Smooth muscle cell (in vitro differentiated cells): ENCODE measurements around the gene IL36A. TPM values are rescaled to one million over a fixed set of nuclear protein-coding genes. Genes with fewer than 3 reads are reported as not detected.

Source experiments
- DNase-seq: peaks from one replicate; lab custom pipeline; 2025; ENCODE audit not compliant: unreplicated experiment; lab: John Stamatoyannopoulos, UW
- H2AFZ ChIP-seq: fragments of 200-600 bp; sonication (generic); 2 replicates; pipeline ENCODE4 v1.6.0; 2016; ENCODE audit warnings: antibody characterized with exemption, low read depth, mild to moderate bottlenecking
- H3F3A ChIP-seq: fragments of 200-600 bp; sonication (generic); 2 replicates; pipeline ENCODE4 v1.6.0; 2017; ENCODE audit warnings: antibody characterized with exemption, low read depth
- H3K27ac ChIP-seq: fragments of 200-600 bp; sonication (generic); 2 replicates; pipeline ENCODE4 v1.5.1; 2016; ENCODE audit warnings: low read depth, mild to moderate bottlenecking
- H3K27me3 ChIP-seq: fragments of 200-600 bp; sonication (generic); 2 replicates; pipeline ENCODE4 v1.6.1; 2016; ENCODE audit warnings: low read depth, mild to moderate bottlenecking
- H3K36me3 ChIP-seq: fragments of 200-600 bp; sonication (generic); 2 replicates; pipeline ENCODE4 v1.5.1; 2016; ENCODE audit warnings: low read depth
- H3K4me1 ChIP-seq: fragments of 200-600 bp; sonication (generic); 2 replicates; pipeline ENCODE4 v1.5.1; 2016; ENCODE audit warnings: low read depth
- H3K4me2 ChIP-seq: fragments of 200-600 bp; sonication (generic); 2 replicates; pipeline ENCODE4 v1.6.0; 2016; ENCODE audit warnings: mild to moderate bottlenecking
- H3K4me3 ChIP-seq: fragments of 200-600 bp; sonication (generic); 2 replicates; pipeline ENCODE4 v1.5.1; 2016; ENCODE audit warnings: mild to moderate bottlenecking
- H3K79me2 ChIP-seq: fragments of 200-600 bp; sonication (generic); 2 replicates; pipeline ENCODE4 v1.6.0; 2016; ENCODE audit warnings: low read depth, mild to moderate bottlenecking
- H3K9ac ChIP-seq: fragments of 200-600 bp; sonication (generic); 2 replicates; pipeline ENCODE4 v1.6.0; 2016; ENCODE audit warnings: low read depth
- H3K9me3 ChIP-seq: fragments of 200-600 bp; sonication (generic); replicated peaks from 2 replicates; pipeline ENCODE4 v1.5.1; 2016; ENCODE audit warnings: low read depth
- H4K20me1 ChIP-seq: fragments of 200-600 bp; sonication (generic); 2 replicates; pipeline ENCODE4 v1.6.0; 2016; ENCODE audit warnings: low read depth
- CTCF ChIP-seq: fragments of 200-600 bp; sonication (generic); IDR thresholded peaks from 2 replicates; pipeline ENCODE4 v1.5.1; 2017; ENCODE audit warnings: borderline replicate concordance, mild to moderate bottlenecking, antibody characterized with exemption; ENCODE audit not compliant: insufficient read depth, poor library complexity, severe bottlenecking
- WGBS: methylation state at CpG from one replicate; pipeline ENCODE4 v1.1.7; 2016; ENCODE audit warnings: low lambda C conversion rate; 5-methylcytosine and 5-hydroxymethylcytosine counted together
- polyA plus RNA-seq: library from polyadenylated mRNA; unstranded; fragments of >200 nt; fragmentation: Nextera tagmentation; extraction: Ambion mirVana; gene quantifications from 2 replicates; pipeline ENCODE4 v1.2.1, GENCODE V29; 2016
- small RNA-seq: library from RNA; depleted of rRNA; stranded (forward); fragments of <200 nt; gene quantifications from one replicate; pipeline ENCODE3, GENCODE V24; 2014
- total RNA-seq: library from RNA; depleted of rRNA; stranded (reverse); fragments of >200 nt; gene quantifications from 2 replicates; pipeline ENCODE4 v1.2.3, GENCODE V29; 2014

Gene IL36A
- total and polyA plus RNA-seq, 2 experiments from 2014 or later, result not detected

GRCh38 chr2:113054066-113054465, 48.8 kb downstream of the IL36A start:
- Histone ChIP-seq H3K4me3 (no peak overlapping the region), H3K9me3 (no peaks in the 10 kb centered on the region), H3K27ac (no peak overlapping the region), H4K20me1 (no peaks in the 10 kb centered on the region), H3K4me1 (no peaks in the 10 kb centered on the region), H3K36me3 (no peaks in the 10 kb centered on the region), H3K27me3 (no peaks in the 10 kb centered on the region), H3K79me2 (no peaks in the 10 kb centered on the region), H3F3A (no peaks in the 10 kb centered on the region), H2AFZ (no peak overlapping the region), H3K9ac (no peak overlapping the region), H3K4me2 (no peak overlapping the region)
- TF ChIP-seq CTCF, result no peak
- DNase-seq, result no peak

GRCh38 chr2:113056521-113056920, 51.3 kb downstream of the IL36A start:
- Histone ChIP-seq H3K27me3 (no peaks in the 10 kb centered on the region), H3K4me1 (no peaks in the 10 kb centered on the region), H3K4me2 (no peak overlapping the region), H3K9me3 (no peaks in the 10 kb centered on the region), H3K4me3 (no peak overlapping the region), H3K36me3 (no peaks in the 10 kb centered on the region), H3F3A (no peaks in the 10 kb centered on the region), H4K20me1 (no peaks in the 10 kb centered on the region), H3K27ac (no peak overlapping the region), H3K9ac (no peak overlapping the region), H2AFZ (no peak overlapping the region), H3K79me2 (no peaks in the 10 kb centered on the region)
- 68% methylated on average over 1 of the region's 1 CpG for WGBS
- TF ChIP-seq CTCF, result no peak
- DNase-seq, result no peak

- H3K4me1 ChIP-seq, result no peaks in the 10 kb centered on the region
- H3K27me3 ChIP-seq, result no peaks in the 10 kb centered on the region
- no peak for TF ChIP-seq CTCF
- no peaks in the 10 kb centered on the region for H3K36me3 ChIP-seq
- H3K9me3 ChIP-seq, result no peaks in the 10 kb centered on the region
- H3F3A ChIP-seq, result no peaks in the 10 kb centered on the region
- H3K4me3 ChIP-seq, result no peak overlapping the region
- H2AFZ ChIP-seq, result no peak overlapping the region
- H4K20me1 ChIP-seq, result no peaks in the 10 kb centered on the region
- H3K79me2 ChIP-seq, result no peaks in the 10 kb centered on the region
- H3K27ac ChIP-seq, result no peak overlapping the region
- WGBS, result 69% methylated on average over 1 of the region's 1 CpG
- H3K9ac ChIP-seq, result no peak overlapping the region
- no peak overlapping the region for H3K4me2 ChIP-seq
- DNase-seq, result no peak
Measured at GRCh38 chr2:113057117-113057516, 51.9 kb downstream of the IL36A start.

Small RNA genes lying within 50 kb of the gene (small RNA-seq; reads per million reads assigned to genes)
- not detected for gene HMGN2P23

Other genes starting within 250 kb of the IL36A start
- 7.8 and 16.7 TPM in 2 replicates for gene CKAP2L, start 240.8 kb upstream of the IL36A start, total RNA-seq
- 5.1 and 6.6 TPM in 2 replicates for gene CKAP2L, start 240.8 kb upstream of the IL36A start, polyA plus RNA-seq
- gene IL1A, start 221.0 kb upstream of the IL36A start, total RNA-seq, result 3.4 and 6.4 TPM in 2 replicates
- gene IL1A, start 221.0 kb upstream of the IL36A start, polyA plus RNA-seq, result 1.4 and 5.1 TPM in 2 replicates
- gene IL1B, start 168.7 kb upstream of the IL36A start, total RNA-seq, result not detected in 2 replicates
- not detected in 2 replicates for gene IL1B, start 168.7 kb upstream of the IL36A start, polyA plus RNA-seq
- gene IL37, start 94.3 kb upstream of the IL36A start, total RNA-seq, result 1.9 TPM in 1 of 2 replicates, not detected in the other
- gene IL37, start 94.3 kb upstream of the IL36A start, polyA plus RNA-seq, result not detected in 2 replicates
- 0.22 and 0.27 TPM in 2 replicates for gene IL36G, start 27.5 kb upstream of the IL36A start, total RNA-seq
- gene IL36G, start 27.5 kb upstream of the IL36A start, polyA plus RNA-seq, result 0.30 and 1.1 TPM in 2 replicates
- gene IL36B, start 47.4 kb downstream of the IL36A start, total RNA-seq, result not detected in 2 replicates
- gene IL36B, start 47.4 kb downstream of the IL36A start, polyA plus RNA-seq, result not detected in 2 replicates
- gene IL36RN, start 53.7 kb downstream of the IL36A start, total RNA-seq, result 7.8 and 10.7 TPM in 2 replicates
- 1.5 and 5.6 TPM in 2 replicates for gene IL36RN, start 53.7 kb downstream of the IL36A start, polyA plus RNA-seq
- gene IL1F10, start 62.5 kb downstream of the IL36A start, total RNA-seq, result not detected in 2 replicates
- gene IL1F10, start 62.5 kb downstream of the IL36A start, polyA plus RNA-seq, result not detected in 2 replicates
- 1.1 and 2.2 TPM in 2 replicates for gene IL1RN, start 122.1 kb downstream of the IL36A start, total RNA-seq
- 2.0 and 3.3 TPM in 2 replicates for gene IL1RN, start 122.1 kb downstream of the IL36A start, polyA plus RNA-seq
- 7.3 and 9.3 TPM in 2 replicates for gene PSD4, start 168.5 kb downstream of the IL36A start, total RNA-seq
- gene PSD4, start 168.5 kb downstream of the IL36A start, polyA plus RNA-seq, result 7.8 and 9.5 TPM in 2 replicates